HepG2 (cell line): ENCODE measurements around the gene ZC3H4. TPM values are rescaled to one million over a fixed set of nuclear protein-coding genes. Genes with fewer than 3 reads are reported as not detected.

ENCODE experiments used
- ARID2 ChIP-seq: sonication (generic); formaldehyde crosslinking; IDR thresholded peaks from 2 replicates; pipeline ENCODE4 v1.8.1; 2022; ENCODE audit warnings: mild to moderate bottlenecking, missing genetic modification reagents, borderline replicate concordance
- ARID4A ChIP-seq: sonication (generic); formaldehyde crosslinking; IDR thresholded peaks from 2 replicates; pipeline ENCODE4 v1.5.0; 2020; ENCODE audit warnings: mild to moderate bottlenecking, missing genetic modification reagents, borderline replicate concordance
- BCLAF1 ChIP-seq: fragments of 450-650 bp; IDR thresholded peaks from 2 replicates; pipeline ENCODE4 v1.6.1; 2017; ENCODE audit warnings: mild to moderate bottlenecking
- HDAC1 ChIP-seq: sonication (generic); formaldehyde crosslinking; IDR thresholded peaks from 2 replicates; pipeline ENCODE4 v1.5.1; 2020; ENCODE audit warnings: mild to moderate bottlenecking, missing genetic modification reagents
- MAFK ChIP-seq, 2 experiments: IDR thresholded peaks in 1 of 2; conservative IDR thresholded peaks in 1 of 2; 2 replicates each; pipeline ENCODE4 v1.6.1; 2011; ENCODE audit warnings: improper control_type of control experiment in 2 of 2, low read length in 2 of 2
- NCOA2 ChIP-seq: sonication (generic); formaldehyde crosslinking; IDR thresholded peaks from 2 replicates; pipeline ENCODE4 v1.8.0; 2022; ENCODE audit warnings: inconsistent platforms
- SMAD3 ChIP-seq: sonication (generic); formaldehyde crosslinking; IDR thresholded peaks from 2 replicates; pipeline ENCODE4 v1.4.0; 2020; ENCODE audit warnings: missing genetic modification reagents
- SP2 ChIP-seq: sonication (generic); formaldehyde crosslinking; IDR thresholded peaks from 2 replicates; pipeline ENCODE4 v1.5.1; 2020; ENCODE audit warnings: mild to moderate bottlenecking, missing genetic modification reagents
- ZNF773 ChIP-seq: sonication (generic); formaldehyde crosslinking; IDR thresholded peaks from 2 replicates; pipeline ENCODE4 v1.4.0; 2020; ENCODE audit warnings: missing genetic modification reagents, borderline replicate concordance
- polyA plus RNA-seq, 8 experiments: library from polyadenylated mRNA; depleted of rRNA in 3 of 8; stranded (reverse) in 7 of 8; unstranded in 1 of 8; fragments of >200 nt; fragmentation: Illumina TruSeq in 4 of 8; extraction: Trizol in 4 of 8; gene quantifications; 2 replicates each; pipeline versions ENCODE4 v1.2.1 to v1.2.3, GENCODE V29; 2011 to 2016; ENCODE audit warnings: low read depth in 4 of 8, missing spikeins in 1 of 8, mixed read lengths in 1 of 8; ENCODE audit not compliant: insufficient read depth in 1 of 8
- total RNA-seq, 5 experiments: library from RNA; depleted of rRNA; stranded (reverse); fragments of >200 nt; fragmentation: Illumina TruSeq; extraction: Trizol; gene quantifications; 2 replicates each; pipeline ENCODE4 v1.2.3, GENCODE V29; 2016; ENCODE audit warnings: low read depth in 1 of 5
- TF ChIP-seq, protein P1 (sequence below): sonication (generic); formaldehyde crosslinking; IDR thresholded peaks from 2 replicates; pipeline ENCODE4 v1.4.0; 2020; ENCODE audit warnings: missing genetic modification reagents, low read depth, mild to moderate bottlenecking, borderline replicate concordance
- TF ChIP-seq, protein P2 (sequence below): sonication (generic); formaldehyde crosslinking; IDR thresholded peaks from 2 replicates; pipeline ENCODE4 v1.5.0; 2020; ENCODE audit warnings: mild to moderate bottlenecking, missing genetic modification reagents
- TF ChIP-seq, protein P3 (sequence below): sonication (generic); formaldehyde crosslinking; IDR thresholded peaks from 2 replicates; pipeline ENCODE4 v1.4.0; 2020; ENCODE audit warnings: mild to moderate bottlenecking, missing genetic modification reagents, borderline replicate concordance
- TF ChIP-seq, protein P4 (sequence below): sonication (generic); formaldehyde crosslinking; IDR thresholded peaks from 2 replicates; pipeline ENCODE4 v1.4.0; 2020; ENCODE audit warnings: mild to moderate bottlenecking, missing genetic modification reagents

ZC3H4 gene
- total and polyA plus RNA-seq, 2 of the 13 experiments (the other 11 are each of a cell fraction or from before 2014, with no cell fraction given), result 1.8 to 10.7 TPM

DNA sequence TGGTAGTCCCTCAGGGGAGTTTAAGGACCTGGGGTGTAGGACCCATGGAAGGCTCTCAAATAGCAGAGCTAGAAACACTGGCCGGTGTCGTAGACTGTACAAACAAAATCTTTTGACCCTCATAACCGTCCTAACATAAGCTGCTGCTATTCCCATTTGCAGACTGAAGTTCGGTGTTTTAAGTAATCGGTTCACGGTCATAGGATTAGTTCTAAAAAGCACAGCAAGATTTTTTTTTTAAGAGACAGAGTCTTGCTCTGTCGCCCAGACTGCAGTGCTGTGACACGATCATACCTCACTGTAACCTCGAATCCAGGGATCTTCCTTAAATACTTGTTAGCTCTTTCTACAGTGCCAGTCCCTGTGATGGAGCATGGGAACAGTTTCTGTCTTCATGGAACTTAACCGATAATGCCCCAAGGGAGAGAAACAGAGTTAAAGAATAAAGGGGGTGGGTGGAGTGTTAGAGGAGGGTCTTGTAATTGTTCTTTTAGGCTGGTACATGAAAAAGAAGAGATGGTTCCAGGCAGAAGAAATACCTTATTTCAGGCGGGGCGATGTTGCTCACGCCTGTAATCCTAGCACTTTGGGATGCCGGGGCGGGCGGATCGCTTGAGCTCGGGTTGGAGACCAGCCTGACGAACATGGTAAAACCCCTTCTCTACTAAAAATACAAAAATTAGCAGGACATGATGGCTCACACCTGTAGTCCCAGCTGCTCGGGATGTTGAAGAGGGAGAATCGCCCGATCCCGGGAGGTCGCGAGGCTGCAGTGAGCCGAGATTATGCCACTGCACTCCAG lies 475 bp upstream of the ZC3H4 start (continued):
- TF ChIP-seq ARID4A (CRISPR knock-in tag) (peak; percentile 2; the same call in 1 of the 2 replicates), SP2 (CRISPR knock-in tag) (0 out of 2 replicates have a peak, but pooled peaks have one; percentile 30), NCOA2 (CRISPR knock-in tag) (0 out of 2 replicates have a peak, but pooled peaks have one; percentile 17), ZNF773 (CRISPR knock-in tag) (no peak), BCLAF1 (no peak), ARID2 (CRISPR knock-in tag) (peak; percentile 77; the same call in 1 of the 2 replicates), HDAC1 (CRISPR knock-in tag) (peak; percentile 21; the same call in 1 of the 2 replicates), SMAD3 (CRISPR knock-in tag) (peak; percentile 4; the same call in 1 of the 2 replicates), MAFK (conservative IDR thresholded peaks at IDR 0.05 in 1 of 2, IDR thresholded peaks at IDR 0.05 in 1 of 2; ENCODE audit: low read length in 2 of 2) (no peak)
- TF ChIP-seq, protein P1, sequence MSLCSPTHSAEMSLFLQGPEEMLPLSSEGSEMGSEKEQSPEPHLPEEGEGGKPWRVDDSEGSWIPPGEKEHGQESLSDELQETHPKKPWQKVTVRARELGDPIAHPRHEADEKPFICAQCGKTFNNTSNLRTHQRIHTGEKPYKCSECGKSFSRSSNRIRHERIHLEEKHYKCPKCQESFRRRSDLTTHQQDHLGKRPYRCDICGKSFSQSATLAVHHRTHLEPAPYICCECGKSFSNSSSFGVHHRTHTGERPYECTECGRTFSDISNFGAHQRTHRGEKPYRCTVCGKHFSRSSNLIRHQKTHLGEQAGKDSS (CRISPR knock-in tag), result 0 out of 2 replicates have a peak, but pooled peaks have one; percentile 0
- TF ChIP-seq, protein P2, sequence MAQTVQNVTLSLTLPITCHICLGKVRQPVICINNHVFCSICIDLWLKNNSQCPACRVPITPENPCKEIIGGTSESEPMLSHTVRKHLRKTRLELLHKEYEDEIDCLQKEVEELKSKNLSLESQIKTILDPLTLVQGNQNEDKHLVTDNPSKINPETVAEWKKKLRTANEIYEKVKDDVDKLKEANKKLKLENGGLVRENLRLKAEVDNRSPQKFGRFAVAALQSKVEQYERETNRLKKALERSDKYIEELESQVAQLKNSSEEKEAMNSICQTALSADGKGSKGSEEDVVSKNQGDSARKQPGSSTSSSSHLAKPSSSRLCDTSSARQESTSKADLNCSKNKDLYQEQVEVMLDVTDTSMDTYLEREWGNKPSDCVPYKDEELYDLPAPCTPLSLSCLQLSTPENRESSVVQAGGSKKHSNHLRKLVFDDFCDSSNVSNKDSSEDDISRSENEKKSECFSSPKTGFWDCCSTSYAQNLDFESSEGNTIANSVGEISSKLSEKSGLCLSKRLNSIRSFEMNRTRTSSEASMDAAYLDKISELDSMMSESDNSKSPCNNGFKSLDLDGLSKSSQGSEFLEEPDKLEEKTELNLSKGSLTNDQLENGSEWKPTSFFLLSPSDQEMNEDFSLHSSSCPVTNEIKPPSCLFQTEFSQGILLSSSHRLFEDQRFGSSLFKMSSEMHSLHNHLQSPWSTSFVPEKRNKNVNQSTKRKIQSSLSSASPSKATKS (CRISPR knock-in tag), result 0 out of 2 replicates have a peak, but pooled peaks have one; percentile 55
- TF ChIP-seq, protein P3, sequence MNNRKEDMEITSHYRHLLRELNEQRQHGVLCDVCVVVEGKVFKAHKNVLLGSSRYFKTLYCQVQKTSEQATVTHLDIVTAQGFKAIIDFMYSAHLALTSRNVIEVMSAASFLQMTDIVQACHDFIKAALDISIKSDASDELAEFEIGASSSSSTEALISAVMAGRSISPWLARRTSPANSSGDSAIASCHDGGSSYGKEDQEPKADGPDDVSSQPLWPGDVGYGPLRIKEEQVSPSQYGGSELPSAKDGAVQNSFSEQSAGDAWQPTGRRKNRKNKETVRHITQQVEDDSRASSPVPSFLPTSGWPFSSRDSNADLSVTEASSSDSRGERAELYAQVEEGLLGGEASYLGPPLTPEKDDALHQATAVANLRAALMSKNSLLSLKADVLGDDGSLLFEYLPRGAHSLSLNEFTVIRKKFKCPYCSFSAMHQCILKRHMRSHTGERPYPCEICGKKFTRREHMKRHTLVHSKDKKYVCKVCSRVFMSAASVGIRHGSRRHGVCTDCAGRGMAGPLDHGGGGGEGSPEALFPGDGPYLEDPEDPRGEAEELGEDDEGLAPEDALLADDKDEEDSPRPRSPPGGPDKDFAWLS (CRISPR knock-in tag), result 0 out of 2 replicates have a peak, but pooled peaks have one; percentile 3
- TF ChIP-seq, protein P4, sequence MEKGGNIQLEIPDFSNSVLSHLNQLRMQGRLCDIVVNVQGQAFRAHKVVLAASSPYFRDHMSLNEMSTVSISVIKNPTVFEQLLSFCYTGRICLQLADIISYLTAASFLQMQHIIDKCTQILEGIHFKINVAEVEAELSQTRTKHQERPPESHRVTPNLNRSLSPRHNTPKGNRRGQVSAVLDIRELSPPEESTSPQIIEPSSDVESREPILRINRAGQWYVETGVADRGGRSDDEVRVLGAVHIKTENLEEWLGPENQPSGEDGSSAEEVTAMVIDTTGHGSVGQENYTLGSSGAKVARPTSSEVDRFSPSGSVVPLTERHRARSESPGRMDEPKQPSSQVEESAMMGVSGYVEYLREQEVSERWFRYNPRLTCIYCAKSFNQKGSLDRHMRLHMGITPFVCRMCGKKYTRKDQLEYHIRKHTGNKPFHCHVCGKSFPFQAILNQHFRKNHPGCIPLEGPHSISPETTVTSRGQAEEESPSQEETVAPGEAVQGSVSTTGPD, result 0 out of 2 replicates have a peak, but pooled peaks have one; percentile 21
